ENCODE results near the gene TACR1. TPM values are rescaled to one million over a fixed set of nuclear protein-coding genes. Genes with fewer than 3 reads are reported as not detected.

TACR1 gene
- total and polyA plus RNA-seq, 8 donors: 0.14 to 3.5 (median 0.49) TPM; not detected in 4

DNA sequence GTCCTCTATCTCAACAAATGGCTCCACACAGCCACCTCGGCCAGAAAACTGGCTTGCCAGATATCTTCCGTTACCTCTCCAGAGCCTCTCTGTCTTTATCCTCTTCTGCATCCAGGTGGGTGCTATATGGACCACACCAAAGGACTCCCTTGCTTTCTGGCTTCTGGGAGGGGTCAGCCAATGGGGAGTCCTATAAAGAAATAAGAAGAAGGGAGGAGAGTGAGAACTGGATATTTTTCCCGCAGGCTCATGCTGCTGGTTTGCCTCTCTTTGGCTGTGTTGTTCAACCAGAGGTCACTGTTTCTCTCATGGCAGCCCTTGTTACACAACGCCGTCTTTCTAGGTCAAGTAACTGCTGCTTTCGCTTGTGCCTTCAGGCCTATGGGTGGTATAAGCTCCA lies 168.1 kb downstream of the TACR1 start:
- no peak for DNase-seq
- no peaks in the 10 kb centered on the region for H3K36me3 ChIP-seq
- no peak for TF ChIP-seq POLR2AphosphoS5 (IDR thresholded peaks at IDR 0.05)
- TF ChIP-seq EP300 (IDR thresholded peaks at IDR 0.05): no peak
- TF ChIP-seq POLR2A (IDR thresholded peaks at IDR 0.05): no peak
- TF ChIP-seq, protein P1, sequence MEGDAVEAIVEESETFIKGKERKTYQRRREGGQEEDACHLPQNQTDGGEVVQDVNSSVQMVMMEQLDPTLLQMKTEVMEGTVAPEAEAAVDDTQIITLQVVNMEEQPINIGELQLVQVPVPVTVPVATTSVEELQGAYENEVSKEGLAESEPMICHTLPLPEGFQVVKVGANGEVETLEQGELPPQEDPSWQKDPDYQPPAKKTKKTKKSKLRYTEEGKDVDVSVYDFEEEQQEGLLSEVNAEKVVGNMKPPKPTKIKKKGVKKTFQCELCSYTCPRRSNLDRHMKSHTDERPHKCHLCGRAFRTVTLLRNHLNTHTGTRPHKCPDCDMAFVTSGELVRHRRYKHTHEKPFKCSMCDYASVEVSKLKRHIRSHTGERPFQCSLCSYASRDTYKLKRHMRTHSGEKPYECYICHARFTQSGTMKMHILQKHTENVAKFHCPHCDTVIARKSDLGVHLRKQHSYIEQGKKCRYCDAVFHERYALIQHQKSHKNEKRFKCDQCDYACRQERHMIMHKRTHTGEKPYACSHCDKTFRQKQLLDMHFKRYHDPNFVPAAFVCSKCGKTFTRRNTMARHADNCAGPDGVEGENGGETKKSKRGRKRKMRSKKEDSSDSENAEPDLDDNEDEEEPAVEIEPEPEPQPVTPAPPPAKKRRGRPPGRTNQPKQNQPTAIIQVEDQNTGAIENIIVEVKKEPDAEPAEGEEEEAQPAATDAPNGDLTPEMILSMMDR (IDR thresholded peaks at IDR 0.05): no peak
- no peak overlapping the region for H3K27ac ChIP-seq
- H3K27me3 ChIP-seq: no peaks in the 10 kb centered on the region
- no peak overlapping the region for H3K4me3 ChIP-seq
- no peaks in the 10 kb centered on the region for H3K9me3 ChIP-seq
- intact Hi-C loops (cut with DNase I; ENCODE audit: low total_unique reads): no loop called here
- WGBS, 5 donors: 90 to 96% (median 93%) methylated on average over 6 of the region's 6 CpGs
- H3K4me1 ChIP-seq: peaks cover 0 to 14% (median 0%) of the 10 kb centered on the region in 4 donors

GRCh38 chr2:75030218-75031009 lies 168.9 kb downstream of the TACR1 start:
- Histone ChIP-seq H3K27me3 (no peaks in the 10 kb centered on the region), H3K27ac (no peak overlapping the region), H3K4me3 (no peak overlapping the region), H3K4me1 (peaks cover 0 to 6% (median 0%) of the 10 kb centered on the region in 4 donors), H3K36me3 (no peaks in the 10 kb centered on the region), H3K9me3 (no peaks in the 10 kb centered on the region)
- 84 to 97% (median 93%) methylated on average over 3 of the region's 3 CpGs for WGBS, 5 donors
- TF ChIP-seq POLR2A (IDR thresholded peaks at IDR 0.05) (no peak), EP300 (IDR thresholded peaks at IDR 0.05) (no peak), POLR2AphosphoS5 (IDR thresholded peaks at IDR 0.05) (no peak)
- TF ChIP-seq, protein P1 (IDR thresholded peaks at IDR 0.05): no peak
- intact Hi-C loops (cut with DNase I; ENCODE audit: low total_unique reads): no loop called here
- DNase-seq: no peak

DNA sequence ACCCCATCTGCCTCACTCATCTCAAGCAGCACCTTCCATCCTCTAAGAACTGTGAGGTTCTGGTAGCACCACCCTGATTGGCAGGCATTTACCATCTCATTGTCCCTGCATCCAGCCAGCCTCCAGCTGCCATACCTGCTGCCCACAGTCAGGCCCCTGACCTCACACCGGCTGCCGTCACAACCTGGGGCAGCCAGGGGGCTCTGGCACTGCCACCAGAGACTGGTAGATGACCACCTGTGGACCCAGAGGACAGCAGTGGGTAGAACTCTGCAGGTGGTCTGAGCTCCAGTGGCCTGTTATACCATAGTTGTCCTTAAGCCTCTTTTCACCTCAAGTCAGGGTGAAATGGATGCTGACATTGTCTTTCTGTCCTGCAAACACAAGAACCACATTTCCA lies 171.4 kb downstream of the TACR1 start:
- WGBS, 5 donors: 94 to 100% (median 100%) methylated on average over 2 of the region's 2 CpGs
- H3K36me3 ChIP-seq: no peaks in the 10 kb centered on the region
- H3K27me3 ChIP-seq: no peaks in the 10 kb centered on the region
- intact Hi-C loops (cut with DNase I; ENCODE audit: low total_unique reads): no loop called here
- no peak overlapping the region for H3K27ac ChIP-seq
- H3K4me3 ChIP-seq: no peak overlapping the region
- TF ChIP-seq, protein P1 (IDR thresholded peaks at IDR 0.05): no peak
- TF ChIP-seq POLR2A (IDR thresholded peaks at IDR 0.05) (no peak), POLR2AphosphoS5 (IDR thresholded peaks at IDR 0.05) (no peak), EP300 (IDR thresholded peaks at IDR 0.05) (no peak)
- no peak for DNase-seq
- no peaks in the 10 kb centered on the region for H3K9me3 ChIP-seq
- H3K4me1 ChIP-seq: no peaks in the 10 kb centered on the region

GRCh38 chr2:75025633-75026380 lies 173.5 kb downstream of the TACR1 start:
- TF ChIP-seq POLR2AphosphoS5 (IDR thresholded peaks at IDR 0.05) (no peak), POLR2A (IDR thresholded peaks at IDR 0.05) (no peak), EP300 (IDR thresholded peaks at IDR 0.05) (no peak)
- TF ChIP-seq, protein P1 (IDR thresholded peaks at IDR 0.05): no peak
- Histone ChIP-seq H3K27me3 (no peaks in the 10 kb centered on the region), H3K27ac (no peak overlapping the region), H3K4me3 (no peak overlapping the region), H3K9me3 (no peaks in the 10 kb centered on the region), H3K36me3 (no peaks in the 10 kb centered on the region), H3K4me1 (no peaks in the 10 kb centered on the region)
- 81 to 90% (median 83%) methylated on average over 2 of the region's 2 CpGs for WGBS, 5 donors
- intact Hi-C loops (cut with DNase I; ENCODE audit: low total_unique reads): no loop called here
- no peak for DNase-seq
